ENCODE results near the gene KCNH5.

KCNH5 gene

GRCh38 chr14:62694075-62694474 lies 351.2 kb downstream of the KCNH5 start:
- no peak for DNase-seq
- no peak overlapping the region for H3K4me3 ChIP-seq (ENCODE audit: low read depth, low read length)
- no peaks in the 10 kb centered on the region for H3K4me1 ChIP-seq
- H3K27me3 ChIP-seq = no peaks in the 10 kb centered on the region
- no peak for TF ChIP-seq CTCF (IDR thresholded peaks at IDR 0.05; ENCODE audit: low read depth, low read length)
- H3K9me3 ChIP-seq = no peaks in the 10 kb centered on the region
- no peaks in the 10 kb centered on the region for H3K36me3 ChIP-seq

- Histone ChIP-seq H3K36me3 (no peaks in the 10 kb centered on the region), H3K27me3 (no peaks in the 10 kb centered on the region), H3K4me1 (no peaks in the 10 kb centered on the region), H3K4me3 (ENCODE audit: low read depth, low read length) (no peak overlapping the region), H3K9me3 (no peaks in the 10 kb centered on the region)
- DNase-seq = no peak
- no peak for TF ChIP-seq CTCF (IDR thresholded peaks at IDR 0.05; ENCODE audit: low read depth, low read length)
Observed at GRCh38 chr14:62692490-62693106, 352.7 kb downstream of the KCNH5 start.

GRCh38 chr14:62691647-62692489 lies 353.4 kb downstream of the KCNH5 start:
- TF ChIP-seq CTCF (IDR thresholded peaks at IDR 0.05; ENCODE audit: low read depth, low read length) = no peak
- Histone ChIP-seq H3K9me3 (no peaks in the 10 kb centered on the region), H3K4me3 (ENCODE audit: low read depth, low read length) (no peak overlapping the region), H3K27me3 (no peaks in the 10 kb centered on the region), H3K4me1 (no peaks in the 10 kb centered on the region), H3K36me3 (no peaks in the 10 kb centered on the region)
- no peak for DNase-seq

- Histone ChIP-seq H3K9me3 (no peaks in the 10 kb centered on the region), H3K36me3 (no peaks in the 10 kb centered on the region), H3K27me3 (no peaks in the 10 kb centered on the region), H3K4me3 (ENCODE audit: low read depth, low read length) (no peak overlapping the region), H3K4me1 (no peaks in the 10 kb centered on the region)
- DNase-seq = no peak
- no peak for TF ChIP-seq CTCF (IDR thresholded peaks at IDR 0.05; ENCODE audit: low read depth, low read length)
Observed at GRCh38 chr14:62689733-62690132, 355.5 kb downstream of the KCNH5 start.

- no peak for TF ChIP-seq CTCF (IDR thresholded peaks at IDR 0.05; ENCODE audit: low read depth, low read length)
Observed at GRCh38 chr14:62687818-62688217, 357.4 kb downstream of the KCNH5 start.

GRCh38 chr14:62684376-62684775 lies 360.9 kb downstream of the KCNH5 start:
- Histone ChIP-seq H3K4me3 (ENCODE audit: low read depth, low read length) (no peak overlapping the region), H3K9me3 (no peaks in the 10 kb centered on the region), H3K4me1 (no peaks in the 10 kb centered on the region), H3K27me3 (no peaks in the 10 kb centered on the region), H3K36me3 (no peaks in the 10 kb centered on the region)
- DNase-seq = no peak
- TF ChIP-seq CTCF (IDR thresholded peaks at IDR 0.05; ENCODE audit: low read depth, low read length) = no peak

More at GRCh38 chr14:62687818-62688217, 357.4 kb downstream of the KCNH5 start:
- Histone ChIP-seq H3K27me3 (no peaks in the 10 kb centered on the region), H3K4me3 (ENCODE audit: low read depth, low read length) (no peak overlapping the region), H3K9me3 (no peaks in the 10 kb centered on the region), H3K36me3 (no peaks in the 10 kb centered on the region), H3K4me1 (no peaks in the 10 kb centered on the region)
- no peak for DNase-seq

Measured in BE2C (cell line).